KG1 (cell line): Measurements from ENCODE around the gene CEP89.
A peak's percentile ranks its signal among the peaks of the same experiment; 100 is the strongest.
"Not testable (repeated sequence)": the region's sequence is repeated elsewhere in the genome, so short reads cannot be mapped to it uniquely, and the experiment has no call there.

Source experiments
- DNase-seq: peaks from one replicate; lab custom pipeline; 2025; lab: John Stamatoyannopoulos, UW

CEP89 gene

DNA sequence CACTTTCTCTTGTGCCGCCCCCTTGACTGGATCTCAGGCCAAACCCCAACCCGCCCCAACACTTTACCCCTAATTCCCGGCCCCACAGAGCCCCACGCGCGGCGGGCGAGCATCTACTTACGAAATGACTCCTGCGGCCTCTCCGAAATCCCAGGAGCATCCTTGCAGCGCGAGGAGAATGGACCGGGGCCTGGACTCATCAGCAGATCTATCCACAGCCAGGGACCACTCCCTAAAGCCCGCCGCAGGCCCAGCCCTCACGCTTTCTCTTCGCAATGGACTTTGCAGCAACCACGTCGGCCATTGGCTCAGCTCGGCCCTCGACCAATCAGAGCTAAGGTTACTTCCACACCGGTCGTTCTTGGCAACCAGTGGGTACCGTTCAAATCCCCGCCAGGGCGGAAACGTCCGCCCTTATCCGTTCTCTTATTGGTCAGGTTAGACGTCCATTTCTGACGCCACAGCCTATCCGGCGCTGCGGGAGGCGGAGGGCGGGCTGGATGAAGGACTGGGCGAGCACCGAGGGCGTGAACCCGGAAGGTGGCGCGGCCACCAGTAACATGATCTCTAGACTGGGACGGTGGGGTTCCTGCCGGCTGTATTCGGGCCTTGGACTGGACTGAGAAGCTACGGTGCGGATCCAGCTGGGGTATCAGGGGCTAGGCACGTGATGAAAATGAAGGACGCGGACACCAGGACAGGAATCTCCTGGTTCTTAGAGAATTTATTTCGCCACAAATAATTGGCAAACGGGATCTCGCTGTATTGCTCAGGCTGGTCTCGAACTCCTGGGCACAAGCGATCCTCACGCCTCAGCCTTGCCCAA is at the start of gene CEP89, which contains the start of gene FAAP24:
TSS of gene CEP89 (minus strand) at position 244 of the 826 bp plus-strand sequence. CDS start at position 160, 84 bp downstream.
TSS of gene FAAP24 (plus strand) at position 528 of the 826 bp plus-strand sequence. CDS start 955 bp downstream, outside the sequence.
- peak; percentile 96 for DNase-seq

DNA sequence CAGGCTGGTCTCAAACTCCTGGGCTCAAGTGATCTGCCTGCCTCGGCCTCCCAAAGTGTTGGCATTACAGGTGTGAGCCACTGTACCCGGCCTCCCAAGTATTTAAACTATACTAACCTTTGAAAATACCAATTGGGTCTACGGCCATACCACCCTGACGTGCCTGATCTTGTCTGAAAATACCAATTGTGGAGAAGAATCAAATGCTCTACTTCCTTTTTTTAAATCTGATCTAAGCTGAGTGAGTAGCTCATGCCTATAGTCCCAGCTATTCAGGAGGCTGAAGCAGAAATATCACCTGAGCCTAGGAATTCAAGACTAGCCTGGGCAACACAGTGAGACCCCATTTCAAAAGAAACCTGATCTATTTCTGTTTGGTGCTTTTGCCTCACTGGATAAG is 39.1 kb upstream of the CEP89 start:
- DNase-seq: not testable (repeated sequence)

DNA sequence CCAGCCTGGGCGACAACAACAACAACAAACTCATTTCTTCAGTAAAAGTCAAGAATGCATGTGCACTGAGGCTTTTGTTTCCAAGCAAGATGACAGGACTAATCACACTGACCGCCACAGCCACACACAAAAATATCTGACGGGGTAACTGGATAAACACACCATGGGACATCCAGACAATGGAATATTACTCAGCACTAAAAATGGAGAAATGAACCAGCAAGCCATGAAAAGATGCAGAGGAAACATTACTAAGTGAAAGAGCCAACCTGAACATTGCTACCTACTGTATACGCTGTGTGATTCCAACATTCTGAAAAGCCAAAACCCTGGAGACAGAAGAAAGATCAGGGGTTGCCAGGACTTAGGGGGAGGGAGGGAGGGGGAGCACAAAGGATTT is 37.0 kb upstream of the CEP89 start:
- DNase-seq: no peak

DNA sequence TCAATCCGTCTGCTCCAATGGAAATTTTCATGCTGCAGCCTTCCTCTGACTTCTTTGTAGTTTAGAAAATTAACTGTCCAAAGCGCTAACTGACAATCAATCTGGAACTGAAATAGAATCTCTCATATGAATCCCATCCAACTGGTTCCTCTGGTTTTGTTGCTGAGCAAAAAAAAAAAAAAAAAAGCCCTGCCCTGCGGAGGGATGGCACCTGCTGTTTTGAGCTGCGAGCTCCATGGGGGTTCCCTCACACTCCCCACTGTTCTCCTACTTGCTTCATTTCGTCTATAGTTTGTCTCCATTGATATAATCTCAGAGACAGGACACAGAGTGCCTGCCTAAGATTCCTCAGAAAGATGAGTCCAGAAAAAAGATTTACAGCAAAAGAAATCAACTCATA is 33.7 kb upstream of the CEP89 start:
- no peak for DNase-seq

DNA sequence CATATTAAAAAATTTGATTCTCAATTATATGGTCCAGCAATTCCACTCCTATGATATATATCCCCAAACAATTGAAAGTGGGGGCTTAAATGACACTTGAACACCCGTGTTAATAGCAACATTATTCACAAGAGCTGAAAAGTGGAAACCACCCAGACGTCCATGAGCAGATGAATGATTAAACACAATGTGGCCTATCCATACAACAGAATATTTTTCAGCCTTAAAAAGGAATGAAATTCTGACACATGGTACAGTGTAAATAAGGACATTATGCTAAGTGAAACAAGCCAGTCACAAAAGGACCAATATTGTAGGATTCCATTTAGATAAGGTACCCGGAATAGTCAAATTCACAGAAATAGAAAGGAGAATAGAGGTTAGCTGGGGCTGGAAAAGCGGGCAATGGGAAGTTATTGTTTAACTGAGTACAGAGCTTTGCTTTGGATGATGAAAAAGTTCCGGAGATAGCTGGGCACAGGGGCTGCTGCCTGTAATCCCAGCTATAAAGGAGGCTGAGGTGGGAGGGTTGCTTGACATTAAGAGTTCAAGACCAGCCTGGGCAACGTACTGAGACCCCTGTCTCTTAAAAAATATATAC is 31.8 kb upstream of the CEP89 start:
- not testable (repeated sequence) for DNase-seq

DNA sequence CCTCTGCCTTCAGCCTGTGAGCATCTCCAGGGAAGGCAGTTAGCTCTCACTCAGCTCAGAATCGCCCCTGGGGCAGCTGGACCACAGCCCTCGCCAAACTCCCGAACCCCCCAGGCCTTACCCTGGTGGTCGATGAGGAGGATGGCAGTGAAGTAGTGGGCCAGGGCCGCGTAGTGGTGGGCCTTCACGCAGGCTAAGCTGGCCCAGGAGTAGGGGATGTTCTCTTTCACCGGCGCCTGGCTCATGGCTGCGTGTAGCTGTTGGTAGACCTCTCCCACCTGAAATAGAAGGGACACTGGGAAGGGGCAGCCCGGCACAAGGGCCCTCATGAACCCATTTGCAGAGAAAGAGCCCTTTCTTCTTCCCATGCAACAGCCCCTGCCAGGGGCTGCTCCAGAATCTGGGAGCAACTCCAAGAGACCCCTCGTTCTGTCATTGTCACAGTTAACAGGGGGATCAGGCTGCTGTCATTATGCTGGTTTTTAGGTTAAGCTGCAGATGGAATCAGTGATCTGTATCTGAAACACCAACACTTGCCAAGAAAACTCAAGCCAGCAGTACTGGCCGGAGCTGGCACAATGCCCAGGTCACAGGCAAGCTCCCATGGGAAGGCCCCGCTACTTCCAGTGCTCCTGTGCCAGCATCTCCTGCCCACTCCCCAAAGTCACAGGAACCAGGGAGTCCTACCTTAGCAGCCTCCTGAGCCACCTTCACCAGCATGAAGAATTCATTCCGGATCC is 30.5 kb upstream of the CEP89 start:
- not testable (repeated sequence) for DNase-seq

DNA sequence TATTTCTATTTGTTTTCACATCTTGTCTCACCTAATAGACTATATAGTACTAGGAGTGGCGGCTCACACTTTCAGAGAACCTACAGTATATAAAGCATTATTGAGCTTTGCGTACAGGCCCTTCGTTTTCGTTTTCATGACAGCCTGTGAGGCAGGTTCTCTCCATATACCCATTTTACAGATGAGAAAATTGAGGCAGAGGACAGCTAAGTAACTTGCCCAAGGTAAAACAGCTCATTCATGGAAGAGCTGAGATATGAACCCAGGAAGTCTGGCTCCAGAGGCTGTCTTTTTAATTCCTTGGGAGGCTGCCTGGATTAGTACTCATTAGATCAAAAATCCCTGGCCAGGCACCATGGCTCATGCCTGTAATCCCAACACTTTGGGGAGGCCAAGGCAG is 29.2 kb upstream of the CEP89 start:
- no peak for DNase-seq

DNA sequence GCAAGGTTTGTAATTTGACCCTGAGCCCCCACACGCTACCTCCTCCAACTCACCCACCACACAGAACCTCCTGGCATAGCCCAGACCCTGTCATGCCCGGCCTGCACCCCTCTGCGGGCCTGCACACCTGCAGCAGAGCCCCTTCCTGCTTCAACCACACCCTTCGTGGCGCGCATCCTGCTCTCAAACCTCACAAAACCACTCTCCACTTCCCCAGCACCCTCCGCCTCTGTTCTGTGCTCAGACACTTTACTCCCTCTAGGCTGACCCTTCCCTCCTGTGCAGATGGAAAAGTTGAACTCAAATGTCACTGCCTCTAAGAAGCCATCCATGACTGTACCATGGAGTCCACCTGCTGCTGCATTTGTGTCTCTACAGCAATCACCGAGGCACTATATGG is 28.8 kb upstream of the CEP89 start:
- no peak for DNase-seq

DNA sequence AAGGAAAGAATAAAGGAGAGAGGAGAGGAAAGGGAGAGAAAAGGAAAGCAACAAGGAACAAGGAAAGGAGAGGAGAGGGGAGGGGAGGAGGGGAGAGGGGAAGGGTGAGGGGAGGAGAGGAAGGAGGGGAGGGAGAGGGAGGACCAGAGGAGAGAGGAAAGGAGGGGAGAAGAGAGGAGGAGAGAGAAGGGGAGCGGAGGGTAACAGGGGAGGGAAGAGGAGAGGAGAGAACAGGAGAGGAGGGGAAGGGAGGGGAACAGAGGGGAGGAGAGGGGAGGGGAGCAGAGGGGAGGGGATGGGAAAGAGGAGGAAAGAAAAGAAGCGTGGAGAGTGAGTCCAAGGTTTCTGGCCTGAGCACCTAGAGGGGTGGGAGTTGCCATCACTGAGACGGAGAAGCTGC is 27.0 kb upstream of the CEP89 start:
- DNase-seq: no peak

DNA sequence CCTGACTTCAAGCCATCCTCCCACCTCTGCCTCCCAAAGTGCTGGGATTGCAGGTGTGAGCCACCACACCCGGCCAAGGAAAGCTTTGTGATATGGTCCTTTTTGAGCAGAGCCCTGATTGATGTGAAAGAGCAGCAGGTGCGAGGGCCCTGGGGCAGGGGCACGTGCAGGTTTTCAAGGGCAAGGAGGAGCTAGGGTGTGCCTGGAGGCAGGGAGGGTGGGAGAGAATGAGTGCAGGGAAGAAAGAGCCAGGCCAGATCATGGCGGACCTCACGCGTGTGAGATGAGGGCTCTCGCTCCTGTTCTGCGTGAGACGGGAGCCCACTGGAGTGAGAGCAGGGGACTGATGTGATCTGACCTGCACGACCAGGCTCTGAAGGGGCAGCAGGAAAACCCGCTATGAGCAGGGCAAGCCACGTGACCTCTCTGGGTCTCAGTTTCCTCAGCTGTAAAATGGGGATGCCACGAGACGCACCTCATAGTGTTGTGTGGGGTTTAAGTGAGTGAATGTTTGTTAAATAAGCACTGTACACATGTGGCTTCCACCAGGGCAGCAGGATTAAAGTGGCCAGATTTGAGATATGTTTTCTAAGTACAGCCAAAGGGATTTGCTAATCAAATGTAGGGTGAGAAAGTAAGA is 26.1 kb upstream of the CEP89 start:
- no peak for DNase-seq

DNA sequence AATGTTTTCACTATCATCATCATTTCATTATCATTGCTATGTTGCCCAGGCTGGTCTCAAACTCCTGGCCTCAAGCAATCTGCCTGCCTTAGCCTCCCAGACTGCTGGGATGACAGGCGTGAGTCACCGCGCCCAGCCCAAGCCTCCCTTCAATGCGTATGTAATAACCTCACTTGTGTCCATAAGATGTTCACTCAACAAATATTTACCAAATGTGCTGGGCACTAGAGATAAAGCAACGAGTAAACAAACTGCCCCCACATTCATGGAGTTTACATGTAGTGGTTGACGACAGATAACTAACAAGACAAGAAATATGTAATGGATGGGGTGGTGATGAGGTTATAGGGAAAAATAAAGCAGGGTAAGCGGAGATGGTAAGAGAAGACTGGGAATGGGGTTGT is 25.3 kb upstream of the CEP89 start:
- DNase-seq: not testable (repeated sequence)

DNA sequence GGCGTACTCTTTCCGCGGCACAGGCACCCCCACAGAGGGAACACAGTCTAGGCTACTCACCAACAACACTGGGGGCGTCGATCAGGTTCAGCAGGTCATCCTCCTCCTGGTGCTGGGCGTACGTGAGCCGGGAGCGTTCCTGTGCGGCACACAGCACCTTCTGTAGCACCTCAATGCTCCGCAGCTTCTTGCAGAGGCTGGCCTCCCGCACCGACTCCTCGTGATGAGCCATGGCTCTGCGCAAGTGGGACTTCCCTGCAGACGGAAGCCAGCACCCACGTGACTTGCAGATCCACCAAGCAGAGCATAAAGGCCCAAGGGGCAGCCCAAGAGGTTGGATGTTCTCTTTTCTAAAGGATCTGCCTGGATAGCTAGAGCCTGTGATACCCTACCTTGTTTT is 24.2 kb upstream of the CEP89 start:
- DNase-seq: not testable (repeated sequence)

DNA sequence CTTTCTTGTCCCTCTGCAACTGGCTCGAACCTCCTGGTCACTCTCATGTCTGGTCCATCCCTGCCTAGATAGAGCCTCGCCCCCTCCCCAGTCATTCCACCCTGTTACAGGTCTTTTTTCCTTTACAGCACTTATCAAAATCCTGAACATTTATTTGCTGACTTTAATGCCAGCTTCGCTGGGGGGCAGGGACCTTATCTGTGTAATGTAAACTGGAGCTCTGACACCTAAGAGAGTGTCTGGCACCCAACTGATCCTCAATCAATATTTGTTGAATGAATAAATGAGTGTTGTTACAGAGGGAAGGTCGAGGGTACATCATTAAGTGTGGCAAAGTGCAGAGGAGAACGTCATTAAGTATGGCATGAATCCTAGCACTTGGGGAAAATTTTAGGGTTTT is 17.0 kb upstream of the CEP89 start:
- DNase-seq: no peak

DNA sequence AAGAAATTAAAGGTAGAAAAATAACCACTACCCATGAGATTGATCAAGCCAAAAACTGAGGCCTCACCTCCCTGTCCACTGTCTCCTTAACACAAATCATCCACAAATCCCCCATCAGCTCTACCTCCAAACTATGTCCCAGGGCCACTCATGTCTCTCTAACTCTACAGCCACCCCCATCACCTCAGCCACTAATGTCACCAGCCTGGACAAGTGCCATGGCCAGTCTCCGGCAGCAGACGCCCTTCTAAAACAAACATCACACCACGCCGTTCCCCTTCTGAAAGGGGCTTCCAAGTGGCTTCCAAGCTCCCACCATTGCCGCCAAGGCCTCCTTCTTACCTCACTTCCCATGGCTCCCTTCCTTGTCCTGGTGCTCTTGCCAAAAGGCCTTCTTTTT is 16.5 kb upstream of the CEP89 start:
- not testable (repeated sequence) for DNase-seq

DNA sequence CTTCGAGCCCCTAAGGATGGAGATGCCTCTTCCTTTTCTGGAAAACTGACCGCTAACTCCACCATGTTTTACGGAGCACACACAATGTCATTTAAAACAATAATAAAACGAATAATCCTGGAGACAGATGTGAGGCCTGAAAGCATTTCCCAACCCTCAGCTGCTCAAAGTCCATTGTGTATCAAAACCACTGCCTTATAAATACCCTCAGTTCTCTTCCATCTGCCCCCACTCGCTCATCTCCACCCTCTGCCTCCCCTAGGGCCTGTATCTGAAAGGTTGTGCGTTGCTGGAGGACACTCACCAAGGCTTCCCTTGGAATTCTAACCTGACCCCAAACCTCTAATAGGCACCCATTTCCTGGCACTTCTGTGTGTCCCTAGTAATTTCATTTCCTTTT is 10.7 kb upstream of the CEP89 start:
- DNase-seq: not testable (repeated sequence)

DNA sequence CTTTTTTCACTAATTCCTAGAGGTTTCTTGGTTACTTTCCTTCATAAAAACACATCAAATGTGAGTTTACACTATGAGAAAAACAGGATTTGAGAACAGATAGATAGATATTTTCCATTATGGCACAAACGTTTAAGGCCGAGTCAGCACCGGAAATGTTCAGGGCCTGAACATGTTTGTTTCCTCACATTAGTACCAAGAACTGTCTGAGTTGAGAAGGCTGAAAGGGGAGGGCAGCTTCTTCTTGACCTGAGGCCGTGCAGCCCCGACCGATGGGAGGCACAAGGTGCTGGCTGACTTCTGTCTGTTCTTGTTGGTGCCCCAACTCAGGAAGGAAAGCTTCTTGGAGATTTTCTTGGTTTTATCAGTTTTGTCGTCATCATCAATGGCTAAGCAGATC is 8.0 kb upstream of the CEP89 start:
- DNase-seq: not testable (repeated sequence)

DNA sequence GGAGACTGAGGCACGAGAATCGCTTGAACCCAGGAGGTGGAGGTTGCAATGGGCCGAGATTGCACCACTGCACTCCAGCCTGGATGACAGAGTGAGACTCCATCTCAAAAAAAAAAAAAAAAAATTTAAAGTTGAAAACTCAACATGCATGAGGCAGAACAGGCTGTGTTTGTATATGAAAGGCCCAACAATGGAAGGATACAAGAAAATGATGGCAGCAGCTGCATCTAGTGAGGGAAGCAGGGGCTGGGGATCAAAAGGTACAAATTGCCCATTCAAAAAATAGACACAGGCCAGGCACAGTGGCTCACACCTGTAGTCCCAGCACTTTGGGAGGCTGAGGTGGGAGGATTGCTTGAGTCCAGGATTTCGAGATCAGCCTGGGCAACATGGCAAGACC is 6.1 kb upstream of the CEP89 start:
- DNase-seq: not testable (repeated sequence)

DNA sequence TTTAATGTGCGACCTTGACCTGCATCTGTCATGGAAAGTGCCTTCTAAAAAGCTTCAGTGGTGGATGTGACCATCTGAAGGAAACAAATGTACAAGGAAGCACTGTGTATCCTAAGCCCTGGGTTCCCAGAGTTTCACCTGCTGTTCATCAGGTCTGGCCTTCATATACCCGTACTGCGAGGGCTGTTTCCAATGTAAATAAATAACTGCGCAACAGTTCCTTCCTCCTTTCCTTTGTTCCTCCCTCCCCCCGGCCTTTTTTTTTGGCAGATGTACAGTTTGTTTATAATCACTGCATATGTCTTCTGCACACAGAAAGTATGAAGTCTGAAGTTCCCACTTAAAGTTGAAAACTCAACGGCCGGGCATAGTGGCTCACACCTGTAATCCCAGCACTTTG is 5.5 kb upstream of the CEP89 start:
- DNase-seq: no peak

DNA sequence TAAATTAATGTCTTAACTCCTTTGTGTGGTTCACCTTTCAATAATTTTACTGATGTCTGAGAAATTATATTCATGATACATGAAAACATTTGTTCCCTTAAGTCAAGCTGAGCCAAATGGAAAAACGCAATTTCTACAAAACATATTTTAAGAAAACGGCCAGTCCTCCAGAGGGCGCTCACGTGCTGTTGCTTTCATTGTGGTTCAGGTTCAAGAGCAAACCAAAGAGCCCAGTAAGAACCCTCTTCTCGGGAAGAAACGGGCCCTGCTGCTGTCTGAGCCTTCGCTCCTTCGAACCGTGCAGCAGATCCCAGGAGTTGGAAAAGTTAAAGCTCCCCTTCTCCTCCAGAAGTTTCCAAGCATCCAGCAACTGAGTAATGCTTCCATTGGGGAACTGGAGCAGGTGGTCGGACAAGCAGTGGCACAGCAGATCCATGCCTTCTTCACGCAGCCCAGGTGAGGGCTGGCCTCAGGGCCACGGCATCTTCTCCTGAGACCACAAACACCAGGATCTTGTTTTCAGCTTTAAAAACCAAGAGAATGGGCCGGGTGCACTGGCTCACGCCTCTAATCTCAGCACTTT is 4.6 kb upstream of the CEP89 start:
- peak; percentile 50 for DNase-seq

DNA sequence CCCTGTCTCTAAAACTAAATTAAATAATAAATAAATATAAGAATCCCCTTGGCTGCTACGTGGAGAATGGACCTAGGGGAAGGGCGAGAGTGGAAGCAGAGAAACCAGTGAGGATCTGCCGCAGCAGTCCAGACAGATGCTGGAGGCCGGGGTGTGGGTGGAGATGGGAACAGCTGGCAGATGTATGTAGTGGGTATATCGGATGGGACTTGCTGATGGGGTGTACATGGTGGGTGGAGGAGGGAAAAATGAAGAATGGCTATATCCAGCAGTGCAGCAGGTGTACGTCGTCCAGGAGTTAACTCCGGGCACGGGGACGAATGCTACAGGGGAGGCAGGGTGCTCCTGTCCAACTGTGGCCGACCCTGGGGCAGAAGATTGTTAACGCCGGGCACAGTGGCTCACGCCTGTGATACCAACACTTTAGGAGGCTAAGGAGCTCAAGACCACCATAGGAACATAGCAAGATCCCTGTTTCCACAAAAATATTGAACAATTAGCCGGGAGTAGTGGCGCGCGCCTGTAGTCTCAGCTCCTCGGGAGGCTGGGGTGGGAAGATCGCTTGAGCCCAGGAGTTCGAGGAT is 654 bp downstream of the CEP89 start:
- no peak for DNase-seq

DNA sequence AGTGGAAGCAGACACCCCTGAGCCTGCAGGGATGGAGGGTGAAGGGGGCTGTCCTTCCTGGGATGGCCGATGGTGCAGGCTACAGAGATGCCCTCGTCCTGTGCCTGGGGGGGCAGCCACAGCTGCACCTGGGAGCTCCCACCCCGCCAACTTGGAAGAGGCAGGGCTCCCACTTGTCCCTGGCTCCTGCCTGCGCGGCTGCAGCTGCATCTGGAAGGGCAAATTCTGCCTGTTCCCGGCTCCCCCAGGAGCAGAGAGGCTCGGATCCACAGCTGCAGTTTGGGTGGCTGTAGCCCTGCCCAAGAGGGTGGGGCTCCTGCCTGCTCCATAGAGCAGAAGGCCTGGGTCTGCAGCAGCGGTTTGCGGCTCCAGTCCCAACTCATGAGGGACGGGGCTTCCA is 2.2 kb downstream of the CEP89 start:
- no peak for DNase-seq

DNA sequence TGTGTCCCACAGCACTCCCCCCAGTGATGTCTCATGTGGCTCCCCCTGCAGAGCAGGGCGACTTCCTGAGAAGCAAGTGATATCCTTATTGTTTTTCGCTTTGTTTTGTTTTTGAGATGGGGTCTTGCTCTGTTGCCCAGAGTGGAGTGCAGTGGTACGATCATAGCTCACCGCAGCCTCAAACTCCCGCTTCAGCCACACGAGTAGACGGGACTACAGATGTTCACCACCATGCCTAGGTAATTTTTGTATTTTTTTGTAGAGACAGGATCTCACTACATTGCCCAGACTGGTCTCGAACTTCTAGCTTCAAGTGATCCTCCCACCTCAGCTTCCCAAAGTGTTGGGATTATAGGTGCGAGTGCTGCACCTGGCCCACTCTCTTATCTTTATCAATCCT is 5.0 kb downstream of the CEP89 start:
- DNase-seq: no peak
